Fibroblast of lung (primary cell): ENCODE results near the gene DMBT1. TPM values are rescaled to one million over a fixed set of nuclear protein-coding genes. Genes with fewer than 3 reads are reported as not detected.

Experiments used
- DNase-seq, 2 donors: peaks; one replicate each; pipeline versions ENCODE4 v3.0.0 to v3.0.0-alpha.2; 2010; ENCODE audit warnings: low read depth in 2 of 2
- H2AFZ ChIP-seq: 2 replicates; pipeline ENCODE4 v1.5.1; 2012; ENCODE audit warnings: low read length, control low read depth, inconsistent platforms
- H3K27ac ChIP-seq: 2 replicates; pipeline ENCODE4 v1.5.1; 2011; ENCODE audit warnings: low read length, control low read depth; ENCODE audit not compliant: insufficient read depth
- H3K27me3 ChIP-seq: 2 replicates; pipeline ENCODE4 v1.5.1; 2011; ENCODE audit warnings: mild to moderate bottlenecking, low read length; ENCODE audit not compliant: control insufficient read depth, insufficient read depth
- H3K36me3 ChIP-seq: 2 replicates; pipeline ENCODE4 v1.5.1; 2011; ENCODE audit warnings: low read length; ENCODE audit not compliant: control insufficient read depth, insufficient read depth
- H3K4me1 ChIP-seq: 2 replicates; pipeline ENCODE4 v1.5.1; 2011; ENCODE audit warnings: low read length; ENCODE audit not compliant: control insufficient read depth, insufficient read depth; ENCODE audit errors: extremely low read depth
- H3K4me2 ChIP-seq: 2 replicates; pipeline ENCODE4 v1.5.1; 2011; ENCODE audit warnings: low read length, control low read depth; ENCODE audit not compliant: insufficient read depth; ENCODE audit errors: extremely low read depth
- H3K4me3 ChIP-seq, 4 experiments: fragments of 200-600 bp in 1 of 4; sonication (generic) in 1 of 4; replicated peaks in 1 of 4; 2 replicates each; pipeline ENCODE4 v1.5.1; 2011 to 2016; ENCODE audit warnings: low read length in 4 of 4, low read depth in 3 of 4, mild to moderate bottlenecking in 3 of 4, control low read depth in 2 of 4, inconsistent platforms in 1 of 4, mixed read lengths in 1 of 4; ENCODE audit not compliant: insufficient read depth in 1 of 4; ENCODE audit errors: control extremely low read depth in 1 of 4
- H3K79me2 ChIP-seq: 2 replicates; pipeline ENCODE4 v1.5.1; 2012; ENCODE audit warnings: mild to moderate bottlenecking, low read length, inconsistent platforms; ENCODE audit not compliant: control insufficient read depth, insufficient read depth
- H3K9ac ChIP-seq: 2 replicates; pipeline ENCODE4 v1.5.1; 2011; ENCODE audit warnings: mild to moderate bottlenecking, low read length, control low read depth; ENCODE audit not compliant: insufficient read depth
- H3K9me3 ChIP-seq: 2 replicates; pipeline ENCODE4 v1.5.1; 2012; ENCODE audit warnings: low read depth, low read length; ENCODE audit not compliant: control insufficient read depth, insufficient read depth
- H4K20me1 ChIP-seq: 2 replicates; pipeline ENCODE4 v1.5.1; 2011; ENCODE audit warnings: low read length; ENCODE audit not compliant: control insufficient read depth, insufficient read depth; ENCODE audit errors: extremely low read depth
- CTCF ChIP-seq, 2 donors: IDR thresholded peaks in 1 of 2; conservative IDR thresholded peaks in 1 of 2; 1 replicate in 1 of 2; 2 replicates in 1 of 2; pipeline ENCODE4 v1.5.1; 2011 to 2012; ENCODE audit warnings: low read length in 2 of 2, control low read depth in 1 of 2, inconsistent platforms in 1 of 2, low read depth in 1 of 2, mild to moderate bottlenecking in 1 of 2
- EZH2 ChIP-seq: IDR thresholded peaks from 2 replicates; pipeline ENCODE4 v1.5.1; 2012; ENCODE audit warnings: low read length, control low read depth, mild to moderate bottlenecking; ENCODE audit errors: missing control alignments
- polyA plus RNA-seq, 2 donors: library from polyadenylated mRNA; depleted of rRNA in 1 of 2; stranded (reverse) in 1 of 2; unstranded in 1 of 2; fragments of >200 nt; gene quantifications; 2 replicates each; pipeline ENCODE4 v1.2.1, GENCODE V29; 2011 to 2012; ENCODE audit warnings: missing spikeins in 1 of 2
- total RNA-seq: library from RNA; depleted of rRNA; stranded (reverse); fragments of >200 nt; gene quantifications from 2 replicates; pipeline ENCODE4 v1.2.1, GENCODE V29; 2014

DMBT1 gene
- total and polyA plus RNA-seq, 2 donors (not counting 1 experiment from before 2014, with no cell fraction given): under 0.01 TPM; not detected in 1

DNA sequence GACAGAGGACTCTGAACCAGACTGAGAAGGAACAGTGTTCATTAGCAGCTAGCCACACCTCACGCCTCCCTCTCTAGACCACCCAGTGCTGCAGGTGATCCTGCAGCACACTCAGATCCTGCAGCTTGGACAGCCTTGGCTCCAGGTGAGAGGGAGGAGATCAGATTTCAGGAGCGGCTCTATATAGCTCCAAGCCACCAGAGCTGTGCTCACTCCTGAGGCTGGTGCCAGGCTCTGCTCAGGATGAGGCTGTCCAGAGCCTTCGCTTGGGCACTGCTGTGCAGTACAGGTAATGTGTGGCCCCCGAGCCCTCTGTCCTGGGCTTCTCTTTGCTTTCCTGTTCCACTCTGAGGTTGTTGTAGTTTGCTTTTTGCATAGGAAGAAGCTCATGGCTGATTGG lies 96.7 kb downstream of the DMBT1 start:
- no peak for DNase-seq
- no peaks in the 10 kb centered on the region for H3K4me1 ChIP-seq
- no peaks in the 10 kb centered on the region for H3K9me3 ChIP-seq
- H3K79me2 ChIP-seq: no peaks in the 10 kb centered on the region
- TF ChIP-seq CTCF (conservative IDR thresholded peaks at IDR 0.05 in 1 of 2, IDR thresholded peaks at IDR 0.05 in 1 of 2; ENCODE audit: low read depth in 1 of 2, low read length in 2 of 2) (no peak), EZH2 (no peak)
- no peak overlapping the region for H2AFZ ChIP-seq
- H3K4me2 ChIP-seq: no peak overlapping the region
- H3K27me3 ChIP-seq: no peaks in the 10 kb centered on the region
- no peaks in the 10 kb centered on the region for H4K20me1 ChIP-seq
- H3K27ac ChIP-seq: no peak overlapping the region
- no peak overlapping the region for H3K4me3 ChIP-seq
- H3K9ac ChIP-seq: no peak overlapping the region
- no peaks in the 10 kb centered on the region for H3K36me3 ChIP-seq

- Histone ChIP-seq H3K27me3 (no peaks in the 10 kb centered on the region), H2AFZ (no peak overlapping the region), H3K9me3 (no peaks in the 10 kb centered on the region), H4K20me1 (no peaks in the 10 kb centered on the region), H3K4me3 (no peak overlapping the region), H3K36me3 (no peaks in the 10 kb centered on the region), H3K4me2 (no peak overlapping the region), H3K27ac (no peak overlapping the region), H3K4me1 (no peaks in the 10 kb centered on the region), H3K79me2 (no peaks in the 10 kb centered on the region), H3K9ac (no peak overlapping the region)
- TF ChIP-seq CTCF (conservative IDR thresholded peaks at IDR 0.05 in 1 of 2, IDR thresholded peaks at IDR 0.05 in 1 of 2; ENCODE audit: low read depth in 1 of 2, low read length in 2 of 2): no peak
- TF ChIP-seq EZH2: no peak
- no peak for DNase-seq
Measured at GRCh38 chr10:122657729-122658128, 97.2 kb downstream of the DMBT1 start.

DNA sequence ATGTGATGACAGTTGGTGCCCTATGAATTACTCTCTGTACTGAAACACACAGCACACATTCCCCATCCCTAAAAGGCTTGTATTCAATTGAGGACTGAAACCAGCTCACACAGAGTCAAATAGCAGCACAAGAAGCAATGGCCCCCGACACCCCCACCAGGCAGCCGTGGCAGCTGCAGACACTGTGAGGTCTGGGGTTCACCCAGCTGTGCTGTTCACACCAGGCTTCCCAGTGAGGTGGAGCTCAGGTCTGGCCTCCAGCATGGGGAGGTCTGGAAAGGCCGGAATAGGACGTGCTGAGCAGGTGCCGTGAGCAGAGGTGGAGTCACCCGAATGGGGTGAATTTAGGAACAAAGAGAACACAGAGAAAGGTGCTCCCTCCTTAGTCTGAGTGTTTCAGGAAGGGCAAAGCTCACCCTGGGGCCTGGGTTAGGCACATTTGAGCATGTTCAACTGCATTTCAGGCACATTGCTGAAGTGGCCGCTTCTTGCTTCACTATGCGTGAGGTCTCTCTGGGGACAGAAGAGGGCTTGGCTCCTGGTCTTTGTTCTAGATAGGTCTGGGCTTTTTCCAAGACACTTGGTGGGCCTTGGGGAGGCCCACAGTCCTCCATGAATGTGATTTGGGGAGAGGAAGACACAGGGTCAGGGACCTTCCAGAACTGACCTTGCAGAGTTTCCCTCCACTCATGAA lies 97.9 kb downstream of the DMBT1 start:
- H3K4me3 ChIP-seq: no peak overlapping the region
- no peak overlapping the region for H3K9ac ChIP-seq
- H3K27me3 ChIP-seq: no peaks in the 10 kb centered on the region
- no peak overlapping the region for H2AFZ ChIP-seq
- no peak overlapping the region for H3K27ac ChIP-seq
- no peak for TF ChIP-seq EZH2
- no peak for TF ChIP-seq CTCF (conservative IDR thresholded peaks at IDR 0.05 in 1 of 2, IDR thresholded peaks at IDR 0.05 in 1 of 2; ENCODE audit: low read depth in 1 of 2, low read length in 2 of 2)
- no peak for DNase-seq
- H3K36me3 ChIP-seq: no peaks in the 10 kb centered on the region
- H4K20me1 ChIP-seq: no peaks in the 10 kb centered on the region
- H3K4me1 ChIP-seq: no peaks in the 10 kb centered on the region
- H3K9me3 ChIP-seq: no peaks in the 10 kb centered on the region
- H3K4me2 ChIP-seq: no peak overlapping the region
- H3K79me2 ChIP-seq: no peaks in the 10 kb centered on the region
